GM12872 (cell line): Measurements from ENCODE around the gene MCTS1.

Source experiments
- TF ChIP-seq, protein P1 (sequence below): IDR thresholded peaks from 3 replicates; pipeline ENCODE4 v1.5.1; 2011; ENCODE audit warnings: low read depth, mild to moderate bottlenecking, low read length, moderate library complexity; ENCODE audit not compliant: insufficient read depth

Gene MCTS1, protein sequence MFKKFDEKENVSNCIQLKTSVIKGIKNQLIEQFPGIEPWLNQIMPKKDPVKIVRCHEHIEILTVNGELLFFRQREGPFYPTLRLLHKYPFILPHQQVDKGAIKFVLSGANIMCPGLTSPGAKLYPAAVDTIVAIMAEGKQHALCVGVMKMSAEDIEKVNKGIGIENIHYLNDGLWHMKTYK

GRCh38 chrX:120603707-120604360 is at the start of gene MCTS1:
MCTS1 (plus strand) TSS chrX:120604101; CDS start chrX:120604237, 136 bp downstream.
- TF ChIP-seq, protein P1, sequence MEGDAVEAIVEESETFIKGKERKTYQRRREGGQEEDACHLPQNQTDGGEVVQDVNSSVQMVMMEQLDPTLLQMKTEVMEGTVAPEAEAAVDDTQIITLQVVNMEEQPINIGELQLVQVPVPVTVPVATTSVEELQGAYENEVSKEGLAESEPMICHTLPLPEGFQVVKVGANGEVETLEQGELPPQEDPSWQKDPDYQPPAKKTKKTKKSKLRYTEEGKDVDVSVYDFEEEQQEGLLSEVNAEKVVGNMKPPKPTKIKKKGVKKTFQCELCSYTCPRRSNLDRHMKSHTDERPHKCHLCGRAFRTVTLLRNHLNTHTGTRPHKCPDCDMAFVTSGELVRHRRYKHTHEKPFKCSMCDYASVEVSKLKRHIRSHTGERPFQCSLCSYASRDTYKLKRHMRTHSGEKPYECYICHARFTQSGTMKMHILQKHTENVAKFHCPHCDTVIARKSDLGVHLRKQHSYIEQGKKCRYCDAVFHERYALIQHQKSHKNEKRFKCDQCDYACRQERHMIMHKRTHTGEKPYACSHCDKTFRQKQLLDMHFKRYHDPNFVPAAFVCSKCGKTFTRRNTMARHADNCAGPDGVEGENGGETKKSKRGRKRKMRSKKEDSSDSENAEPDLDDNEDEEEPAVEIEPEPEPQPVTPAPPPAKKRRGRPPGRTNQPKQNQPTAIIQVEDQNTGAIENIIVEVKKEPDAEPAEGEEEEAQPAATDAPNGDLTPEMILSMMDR, result no peak

DNA sequence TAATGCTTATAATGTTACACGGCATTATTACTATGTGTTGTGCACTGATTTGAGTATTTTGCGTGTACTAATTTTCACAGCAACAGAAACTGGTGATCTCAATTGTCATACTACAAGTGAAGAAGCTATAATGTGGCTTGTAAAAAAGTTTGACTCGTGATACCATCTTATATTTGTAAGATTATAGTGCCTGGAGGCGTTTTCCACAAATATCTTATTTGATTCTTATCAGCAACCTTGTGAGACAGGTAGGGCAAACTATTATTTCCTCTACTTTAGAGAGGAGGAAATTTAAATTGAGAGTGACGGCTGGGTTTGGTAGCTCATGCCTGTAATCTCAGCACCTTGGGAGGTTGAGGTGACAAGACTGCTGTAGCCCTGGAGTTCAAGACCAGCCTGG is 47.6 kb upstream of the MCTS1 start:
- TF ChIP-seq, protein P1, result no peak

DNA sequence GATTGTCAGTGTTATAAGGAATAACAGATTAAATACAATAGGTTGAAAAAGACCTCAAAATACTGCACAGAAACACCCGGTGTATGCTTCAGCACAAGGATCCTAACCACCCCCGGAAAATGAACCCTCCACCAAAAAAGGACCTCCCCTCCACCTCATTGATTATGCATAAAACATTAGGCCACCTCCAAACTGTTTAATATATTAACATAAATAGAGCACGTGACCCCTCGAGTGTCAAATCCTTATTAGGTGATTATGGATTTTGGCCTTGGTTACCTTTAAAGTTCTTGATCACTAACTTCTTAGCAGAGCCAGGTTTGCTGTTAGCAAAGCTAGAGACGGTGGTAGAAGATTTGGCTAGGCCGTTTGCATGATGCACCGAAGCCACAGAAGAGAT is 44.1 kb upstream of the MCTS1 start:
- TF ChIP-seq, protein P1, result no peak

DNA sequence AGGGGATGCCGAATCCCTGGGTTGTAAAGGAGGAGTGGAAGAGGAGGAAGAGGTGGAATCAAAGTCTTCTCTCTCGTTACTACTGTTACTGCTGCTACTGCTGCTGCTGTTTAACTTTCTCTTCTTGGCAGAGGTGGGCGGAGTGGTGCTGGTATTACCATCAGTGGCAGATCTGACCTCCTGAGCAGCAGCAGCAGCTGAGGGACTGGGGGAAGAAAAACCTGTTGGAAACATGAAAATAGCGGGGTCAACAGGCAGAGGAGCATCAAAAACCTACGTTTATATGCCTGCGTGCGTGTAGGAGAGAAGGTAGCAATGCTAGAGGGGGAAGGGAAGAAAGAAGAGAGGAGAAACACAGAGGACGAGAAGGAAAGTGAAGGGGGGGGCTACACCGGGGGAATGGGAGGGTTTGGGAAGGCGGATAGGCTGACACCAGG is 43.5 kb upstream of the MCTS1 start:
- TF ChIP-seq, protein P1, result no peak

- TF ChIP-seq, protein P1, result no peak
These were observed 42.9 kb upstream of the MCTS1 start, which contains the start of gene CUL4B for GRCh38 chrX:120560842-120561633. CUL4B (minus strand) TSS chrX:120560962; CDS start chrX:120560638, 324 bp downstream.

GRCh38 chrX:120561634-120562568 is 42.0 kb upstream of the MCTS1 start:
- TF ChIP-seq, protein P1, result no peak
